ENCODE data around the gene PTPRN2. TPM values are rescaled to one million over a fixed set of nuclear protein-coding genes. Genes with fewer than 3 reads are reported as not detected.

Gene PTPRN2
- total and polyA plus RNA-seq, 2 donors from 2014 or later = 4.8 to 6.2 TPM

GRCh38 chr7:157712666-157713235, 874.9 kb downstream of the PTPRN2 start:
- Histone ChIP-seq H3K36me3 (ENCODE audit: control insufficient read depth in 2 of 3, insufficient read depth in 3 of 3, low read length in 3 of 3) (no peaks in the 10 kb centered on the region), H3K9me3 (ENCODE audit: control insufficient read depth in 2 of 3, insufficient read depth in 1 of 3, low read length in 3 of 3) (no peaks in the 10 kb centered on the region), H3K4me3 (ENCODE audit: low read length in 3 of 3) (no peak overlapping the region), H3K27me3 (ENCODE audit: control insufficient read depth, insufficient read depth, low read length) (no peaks in the 10 kb centered on the region), H3K4me1 (ENCODE audit: control insufficient read depth in 2 of 3, insufficient read depth in 2 of 3, low read depth in 1 of 3, low read length in 3 of 3) (no peaks in the 10 kb centered on the region), H3K9ac (ENCODE audit: low read length in 3 of 3) (no peak overlapping the region), H3K27ac (ENCODE audit: low read depth in 2 of 2, low read length in 2 of 2) (no peak overlapping the region)
- TF ChIP-seq, protein P1, sequence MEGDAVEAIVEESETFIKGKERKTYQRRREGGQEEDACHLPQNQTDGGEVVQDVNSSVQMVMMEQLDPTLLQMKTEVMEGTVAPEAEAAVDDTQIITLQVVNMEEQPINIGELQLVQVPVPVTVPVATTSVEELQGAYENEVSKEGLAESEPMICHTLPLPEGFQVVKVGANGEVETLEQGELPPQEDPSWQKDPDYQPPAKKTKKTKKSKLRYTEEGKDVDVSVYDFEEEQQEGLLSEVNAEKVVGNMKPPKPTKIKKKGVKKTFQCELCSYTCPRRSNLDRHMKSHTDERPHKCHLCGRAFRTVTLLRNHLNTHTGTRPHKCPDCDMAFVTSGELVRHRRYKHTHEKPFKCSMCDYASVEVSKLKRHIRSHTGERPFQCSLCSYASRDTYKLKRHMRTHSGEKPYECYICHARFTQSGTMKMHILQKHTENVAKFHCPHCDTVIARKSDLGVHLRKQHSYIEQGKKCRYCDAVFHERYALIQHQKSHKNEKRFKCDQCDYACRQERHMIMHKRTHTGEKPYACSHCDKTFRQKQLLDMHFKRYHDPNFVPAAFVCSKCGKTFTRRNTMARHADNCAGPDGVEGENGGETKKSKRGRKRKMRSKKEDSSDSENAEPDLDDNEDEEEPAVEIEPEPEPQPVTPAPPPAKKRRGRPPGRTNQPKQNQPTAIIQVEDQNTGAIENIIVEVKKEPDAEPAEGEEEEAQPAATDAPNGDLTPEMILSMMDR (IDR thresholded peaks at IDR 0.05; ENCODE audit: borderline replicate concordance, extremely low read depth, insufficient read depth) = no peak
- FAIRE-seq (no peak), DNase-seq (peak in 1 of 5 donors; percentile 17)
- intact Hi-C loops (cut with DNase I) = no loop called here

GRCh38 chr7:157711353-157711888, 876.2 kb downstream of the PTPRN2 start:
- no peak overlapping the region for H3K27ac ChIP-seq (ENCODE audit: low read depth in 2 of 2, low read length in 2 of 2)
- H3K9me3 ChIP-seq (ENCODE audit: control insufficient read depth in 2 of 3, insufficient read depth in 1 of 3, low read length in 3 of 3) = no peaks in the 10 kb centered on the region
- H3K27me3 ChIP-seq (ENCODE audit: control insufficient read depth, insufficient read depth, low read length) = no peaks in the 10 kb centered on the region
- no peak overlapping the region for H3K9ac ChIP-seq (ENCODE audit: low read length in 3 of 3)
- intact Hi-C loops (cut with DNase I) = no loop called here
- no peaks in the 10 kb centered on the region for H3K4me1 ChIP-seq (ENCODE audit: control insufficient read depth in 2 of 3, insufficient read depth in 2 of 3, low read depth in 1 of 3, low read length in 3 of 3)
- H3K4me3 ChIP-seq (ENCODE audit: low read length in 3 of 3) = no peak overlapping the region
- no peaks in the 10 kb centered on the region for H3K36me3 ChIP-seq (ENCODE audit: control insufficient read depth in 2 of 3, insufficient read depth in 3 of 3, low read length in 3 of 3)
- DNase-seq (peak in 1 of 5 donors; percentile 16), FAIRE-seq (no peak)
- TF ChIP-seq, protein P1 (IDR thresholded peaks at IDR 0.05; ENCODE audit: borderline replicate concordance, extremely low read depth, insufficient read depth) = no peak

DNA sequence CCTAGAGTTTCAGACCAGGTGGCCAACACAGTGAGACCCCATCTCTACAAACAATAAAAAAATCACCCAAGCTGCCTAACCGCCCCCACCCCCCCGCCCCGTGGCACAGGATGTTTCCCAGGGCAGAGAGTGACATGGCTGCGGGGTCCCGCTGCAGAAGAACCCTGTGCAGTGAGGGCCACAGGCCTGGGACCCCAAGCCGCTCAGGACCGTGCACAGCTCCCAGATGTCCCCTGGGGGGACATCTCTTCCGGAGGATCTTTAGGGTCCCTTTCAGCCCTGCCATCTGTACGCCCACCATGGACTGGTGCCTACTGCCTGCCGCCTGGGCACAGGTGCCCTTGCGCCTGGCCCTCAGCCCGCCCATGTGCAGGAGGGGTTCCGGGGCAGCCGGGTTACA, 877.2 kb downstream of the PTPRN2 start:
- no peaks in the 10 kb centered on the region for H3K9me3 ChIP-seq (ENCODE audit: control insufficient read depth in 2 of 3, insufficient read depth in 1 of 3, low read length in 3 of 3)
- H3K27me3 ChIP-seq (ENCODE audit: control insufficient read depth, insufficient read depth, low read length) = no peaks in the 10 kb centered on the region
- no peak overlapping the region for H3K27ac ChIP-seq (ENCODE audit: low read depth in 2 of 2, low read length in 2 of 2)
- DNase-seq = peak in 1 of 5 donors; percentile 20
- no peak for FAIRE-seq
- intact Hi-C loops (cut with DNase I) = no loop called here
- no peak overlapping the region for H3K4me3 ChIP-seq (ENCODE audit: low read length in 3 of 3)
- TF ChIP-seq, protein P1 (IDR thresholded peaks at IDR 0.05; ENCODE audit: borderline replicate concordance, extremely low read depth, insufficient read depth) = no peak
- H3K36me3 ChIP-seq (ENCODE audit: control insufficient read depth in 2 of 3, insufficient read depth in 3 of 3, low read length in 3 of 3) = no peaks in the 10 kb centered on the region
- no peak overlapping the region for H3K9ac ChIP-seq (ENCODE audit: low read length in 3 of 3)
- no peaks in the 10 kb centered on the region for H3K4me1 ChIP-seq (ENCODE audit: control insufficient read depth in 2 of 3, insufficient read depth in 2 of 3, low read depth in 1 of 3, low read length in 3 of 3)

All from kidney (tissue), 14 donors.